ENCODE measurements around the gene R3HCC1L.

R3HCC1L gene

GRCh38 chr10:98236862-98237261 lies 102.4 kb downstream of the R3HCC1L start:
- peaks cover 0 to 8% (median 0%) of the 10 kb centered on the region in 10 experiments; a peak in 1 of 20 replicates for H3K4me1 ChIP-seq
- no peak overlapping the region for H3K9ac ChIP-seq
- no peak overlapping the region for H3K4me3 ChIP-seq
- no peak for TF ChIP-seq Cebpa-rat (IDR thresholded peaks at IDR 0.05)
- H3K27ac ChIP-seq, result no peak overlapping the region
- H3K9me3 ChIP-seq (replicated peaks in 1 of 11), result no peaks in the 10 kb centered on the region
- H4K20me1 ChIP-seq, result peaks cover 0 to 35% (median 0%) of the 10 kb centered on the region in 11 experiments; a peak in 6 of 22 replicates
- no peak overlapping the region for H3K4me2 ChIP-seq
- peaks cover 72 to 100% (median 85%) of the 10 kb centered on the region in 11 experiments for H3K36me3 ChIP-seq
- no peaks in the 10 kb centered on the region for H3K27me3 ChIP-seq

- Histone ChIP-seq H3K36me3 (peaks cover 66 to 100% (median 87%) of the 10 kb centered on the region in 11 experiments), H3K9ac (no peak overlapping the region), H4K20me1 (peaks cover 0 to 44% (median 0%) of the 10 kb centered on the region in 11 experiments; a peak in 4 of 22 replicates)
Observed at GRCh38 chr10:98238391-98238790, 103.9 kb downstream of the R3HCC1L start.

GRCh38 chr10:98240524-98240923 lies 106.1 kb downstream of the R3HCC1L start:
- peaks cover 0 to 43% (median 0%) of the 10 kb centered on the region in 11 experiments; a peak in 3 of 22 replicates for H4K20me1 ChIP-seq
- no peak overlapping the region for H3K9ac ChIP-seq
- no peaks in the 10 kb centered on the region for H3K27me3 ChIP-seq
- H3K4me2 ChIP-seq, result no peak overlapping the region
- H3K9me3 ChIP-seq (replicated peaks in 1 of 11), result no peaks in the 10 kb centered on the region
- peaks cover 64 to 100% (median 87%) of the 10 kb centered on the region in 11 experiments for H3K36me3 ChIP-seq
- peaks cover 0 to 8% (median 0%) of the 10 kb centered on the region in 10 experiments; a peak in 1 of 20 replicates for H3K4me1 ChIP-seq
- H3K4me3 ChIP-seq, result no peak overlapping the region
- H3K27ac ChIP-seq, result no peak overlapping the region
- TF ChIP-seq Cebpa-rat (IDR thresholded peaks at IDR 0.05), result no peak

More at GRCh38 chr10:98238391-98238790, 103.9 kb downstream of the R3HCC1L start:
- H3K27ac ChIP-seq, result no peak overlapping the region
- no peak overlapping the region for H3K4me3 ChIP-seq
- no peak overlapping the region for H3K4me2 ChIP-seq
- peaks cover 0 to 8% (median 0%) of the 10 kb centered on the region in 10 experiments; a peak in 1 of 20 replicates for H3K4me1 ChIP-seq
- TF ChIP-seq Cebpa-rat (IDR thresholded peaks at IDR 0.05), result no peak
- H3K27me3 ChIP-seq, result no peaks in the 10 kb centered on the region
- H3K9me3 ChIP-seq (replicated peaks in 1 of 11), result no peaks in the 10 kb centered on the region

GRCh38 chr10:98242823-98243222 lies 108.4 kb downstream of the R3HCC1L start:
- H3K36me3 ChIP-seq, result peaks cover 55 to 100% (median 82%) of the 10 kb centered on the region in 11 experiments
- peaks cover 0 to 46% (median 0%) of the 10 kb centered on the region in 11 experiments; a peak in 5 of 22 replicates for H4K20me1 ChIP-seq
- no peaks in the 10 kb centered on the region for H3K9me3 ChIP-seq (replicated peaks in 1 of 11)
- peaks cover 0 to 23% (median 18%) of the 10 kb centered on the region in 10 experiments; a peak in 16 of 20 replicates for H3K4me1 ChIP-seq
- H3K4me2 ChIP-seq, result no peak overlapping the region
- no peak overlapping the region for H3K9ac ChIP-seq
- no peak for TF ChIP-seq Cebpa-rat (IDR thresholded peaks at IDR 0.05)
- H3K27ac ChIP-seq, result no peak overlapping the region
- H3K27me3 ChIP-seq, result no peaks in the 10 kb centered on the region
- no peak overlapping the region for H3K4me3 ChIP-seq

GRCh38 chr10:98244141-98244540 lies 109.7 kb downstream of the R3HCC1L start:
- H3K4me1 ChIP-seq, result peaks cover 0 to 25% (median 18%) of the 10 kb centered on the region in 10 experiments; a peak in 15 of 20 replicates
- H3K4me3 ChIP-seq, result no peak overlapping the region
- H3K27me3 ChIP-seq, result no peaks in the 10 kb centered on the region
- H3K36me3 ChIP-seq, result peaks cover 60 to 100% (median 82%) of the 10 kb centered on the region in 11 experiments
- no peaks in the 10 kb centered on the region for H3K9me3 ChIP-seq (replicated peaks in 1 of 11)
- no peak overlapping the region for H3K27ac ChIP-seq
- H3K4me2 ChIP-seq, result no peak overlapping the region
- TF ChIP-seq Cebpa-rat (IDR thresholded peaks at IDR 0.05), result no peak
- no peak overlapping the region for H3K9ac ChIP-seq
- H4K20me1 ChIP-seq, result peaks cover 0 to 32% (median 0%) of the 10 kb centered on the region in 11 experiments; a peak in 6 of 22 replicates

- no peak overlapping the region for H3K27ac ChIP-seq
- no peak overlapping the region for H3K4me3 ChIP-seq
- H3K9ac ChIP-seq, result no peak overlapping the region
- no peaks in the 10 kb centered on the region for H3K27me3 ChIP-seq
- peaks cover 59 to 100% (median 82%) of the 10 kb centered on the region in 11 experiments for H3K36me3 ChIP-seq
- H3K9me3 ChIP-seq (replicated peaks in 1 of 11), result no peaks in the 10 kb centered on the region
- H3K4me1 ChIP-seq, result peaks cover 0 to 25% (median 18%) of the 10 kb centered on the region in 10 experiments; a peak in 15 of 20 replicates
- H4K20me1 ChIP-seq, result peaks cover 0 to 32% (median 0%) of the 10 kb centered on the region in 11 experiments; a peak in 6 of 22 replicates
- H3K4me2 ChIP-seq, result no peak overlapping the region
- no peak for TF ChIP-seq Cebpa-rat (IDR thresholded peaks at IDR 0.05)
Observed at GRCh38 chr10:98244586-98244985, 110.1 kb downstream of the R3HCC1L start.

- Histone ChIP-seq H3K9ac (peak overlapping the region in 1 of 11 experiments; percentile 35; a peak in 1 of 22 replicates), H3K27me3 (no peaks in the 10 kb centered on the region), H3K27ac (no peak overlapping the region), H3K4me2 (peak overlapping the region in 8 of 11 experiments; percentile 25 to 78 (median 56); a peak in 16 of 22 replicates), H3K4me1 (peaks cover 0 to 25% (median 18%) of the 10 kb centered on the region in 10 experiments; a peak in 15 of 20 replicates), H3K9me3 (replicated peaks in 1 of 11) (no peaks in the 10 kb centered on the region), H3K4me3 (no peak overlapping the region), H4K20me1 (peaks cover 0 to 21% (median 10%) of the 10 kb centered on the region in 11 experiments; a peak in 8 of 22 replicates), H3K36me3 (peaks cover 59 to 98% (median 80%) of the 10 kb centered on the region in 11 experiments)
- no peak for TF ChIP-seq Cebpa-rat (IDR thresholded peaks at IDR 0.05)
Observed at GRCh38 chr10:98246911-98247805, 112.7 kb downstream of the R3HCC1L start.

- H3K9me3 ChIP-seq (replicated peaks in 1 of 11), result no peaks in the 10 kb centered on the region
- H3K4me1 ChIP-seq, result peaks cover under 1 to 25% (median 18%) of the 10 kb centered on the region in 10 experiments; a peak in 15 of 20 replicates
- H3K9ac ChIP-seq, result no peak overlapping the region
- peak overlapping the region in 4 of 11 experiments; percentile 37 to 78 (median 64); a peak in 6 of 22 replicates for H3K4me2 ChIP-seq
- no peaks in the 10 kb centered on the region for H3K27me3 ChIP-seq
- no peak overlapping the region for H3K27ac ChIP-seq
- H3K4me3 ChIP-seq, result no peak overlapping the region
- TF ChIP-seq Cebpa-rat (IDR thresholded peaks at IDR 0.05), result no peak
- peaks cover 0 to 21% (median 10%) of the 10 kb centered on the region in 11 experiments; a peak in 8 of 22 replicates for H4K20me1 ChIP-seq
- peaks cover 58 to 95% (median 74%) of the 10 kb centered on the region in 11 experiments for H3K36me3 ChIP-seq
Observed at GRCh38 chr10:98248018-98248417, 113.6 kb downstream of the R3HCC1L start.

- peaks cover 0 to 21% (median 10%) of the 10 kb centered on the region in 11 experiments; a peak in 7 of 22 replicates for H4K20me1 ChIP-seq
- no peak overlapping the region for H3K4me3 ChIP-seq
- no peak overlapping the region for H3K27ac ChIP-seq
- H3K27me3 ChIP-seq, result no peaks in the 10 kb centered on the region
- no peak overlapping the region for H3K4me2 ChIP-seq
- peaks cover 47 to 83% (median 67%) of the 10 kb centered on the region in 11 experiments for H3K36me3 ChIP-seq
- H3K9me3 ChIP-seq (replicated peaks in 1 of 11), result no peaks in the 10 kb centered on the region
- TF ChIP-seq Cebpa-rat (IDR thresholded peaks at IDR 0.05), result no peak
- H3K9ac ChIP-seq, result no peak overlapping the region
- H3K4me1 ChIP-seq, result peaks cover 11 to 35% (median 26%) of the 10 kb centered on the region in 10 experiments; a peak in 19 of 20 replicates
Observed at GRCh38 chr10:98249134-98249533, 114.7 kb downstream of the R3HCC1L start.

Measured in BLaER1 treated with 17β-estradiol and CSF1 and Interleukin-3, amounts not matched to agents 10 nM and 100 nM (cell line).